Measurements from ENCODE around the gene CCDC146.
A peak's percentile ranks its signal among the peaks of the same experiment; 100 is the strongest.
"Not testable (repeated sequence)": the region's sequence is repeated elsewhere in the genome, so short reads cannot be mapped to it uniquely, and the experiment has no call there.

CCDC146 gene

GRCh38 chr7:77228795-77229194, 106.4 kb downstream of the CCDC146 start:
- not testable (repeated sequence) for H3K27me3 Mint-ChIP-seq (ENCODE audit: low read depth); H3K4me3 Mint-ChIP-seq
- H3K9me3 Mint-ChIP-seq: peaks cover 11% of the 10 kb centered on the region

GRCh38 chr7:77232467-77232866, 110.1 kb downstream of the CCDC146 start:
- Mint-ChIP-seq H3K4me3 (no peak overlapping the region), H3K27ac (no peak overlapping the region), H3K4me1 (ENCODE audit: low read depth) (no peaks in the 10 kb centered on the region), H3K27me3 (ENCODE audit: low read depth) (peaks cover 6% of the 10 kb centered on the region), H3K9me3 (peaks cover 11% of the 10 kb centered on the region), H3K36me3 (ENCODE audit: low read depth) (peaks cover 10% of the 10 kb centered on the region)
- DNase-seq (ENCODE audit: low spot score): no peak

More at GRCh38 chr7:77228795-77229194, 106.4 kb downstream of the CCDC146 start:
- not testable (repeated sequence) for H3K36me3 Mint-ChIP-seq (ENCODE audit: low read depth); H3K27ac Mint-ChIP-seq; H3K4me1 Mint-ChIP-seq (ENCODE audit: low read depth); DNase-seq (ENCODE audit: low spot score)

- Mint-ChIP-seq H3K27ac (no peak overlapping the region), H3K9me3 (peaks cover 10% of the 10 kb centered on the region)
Measured at GRCh38 chr7:77235276-77235675, 112.9 kb downstream of the CCDC146 start.

GRCh38 chr7:77238703-77239136, 116.3 kb downstream of the CCDC146 start:
- Mint-ChIP-seq H3K4me3 (no peak overlapping the region), H3K27me3 (ENCODE audit: low read depth) (peaks cover 2% of the 10 kb centered on the region), H3K27ac (peak overlapping the region; percentile 1), H3K4me1 (ENCODE audit: low read depth) (peaks cover 17% of the 10 kb centered on the region), H3K36me3 (ENCODE audit: low read depth) (peaks cover 23% of the 10 kb centered on the region), H3K9me3 (peaks cover 3% of the 10 kb centered on the region)
- DNase-seq (ENCODE audit: low spot score): no peak

More at GRCh38 chr7:77235276-77235675, 112.9 kb downstream of the CCDC146 start:
- no peak overlapping the region for H3K4me3 Mint-ChIP-seq
- H3K27me3 Mint-ChIP-seq (ENCODE audit: low read depth): peaks cover 6% of the 10 kb centered on the region
- no peak for DNase-seq (ENCODE audit: low spot score)
- H3K4me1 Mint-ChIP-seq (ENCODE audit: low read depth): peaks cover 15% of the 10 kb centered on the region
- H3K36me3 Mint-ChIP-seq (ENCODE audit: low read depth): peaks cover 23% of the 10 kb centered on the region

- peaks cover 3% of the 10 kb centered on the region for H3K9me3 Mint-ChIP-seq
- H3K4me1 Mint-ChIP-seq (ENCODE audit: low read depth): peaks cover 17% of the 10 kb centered on the region
- no peak for DNase-seq (ENCODE audit: low spot score)
- peak overlapping the region; percentile 8 for H3K4me3 Mint-ChIP-seq
- peaks cover 23% of the 10 kb centered on the region for H3K36me3 Mint-ChIP-seq (ENCODE audit: low read depth)
- H3K27me3 Mint-ChIP-seq (ENCODE audit: low read depth): peaks cover 2% of the 10 kb centered on the region
- peak overlapping the region; percentile 22 for H3K27ac Mint-ChIP-seq
Measured at GRCh38 chr7:77239471-77239870, 117.1 kb downstream of the CCDC146 start.

- Mint-ChIP-seq H3K9me3 (peaks cover 3% of the 10 kb centered on the region), H3K4me3 (no peak overlapping the region), H3K27me3 (ENCODE audit: low read depth) (peaks cover 2% of the 10 kb centered on the region), H3K36me3 (ENCODE audit: low read depth) (peaks cover 19% of the 10 kb centered on the region), H3K4me1 (ENCODE audit: low read depth) (peaks cover 21% of the 10 kb centered on the region), H3K27ac (no peak overlapping the region)
- DNase-seq (ENCODE audit: low spot score): no peak
Measured at GRCh38 chr7:77242068-77242467, 119.7 kb downstream of the CCDC146 start.

- Mint-ChIP-seq H3K9me3 (peaks cover 3% of the 10 kb centered on the region), H3K4me1 (ENCODE audit: low read depth) (peaks cover 21% of the 10 kb centered on the region), H3K4me3 (no peak overlapping the region), H3K36me3 (ENCODE audit: low read depth) (peaks cover 15% of the 10 kb centered on the region), H3K27me3 (ENCODE audit: low read depth) (peaks cover 2% of the 10 kb centered on the region), H3K27ac (no peak overlapping the region)
- DNase-seq (ENCODE audit: low spot score): no peak
Measured at GRCh38 chr7:77242554-77242953, 120.1 kb downstream of the CCDC146 start.

GRCh38 chr7:77244222-77244934, 122.0 kb downstream of the CCDC146 start:
- Mint-ChIP-seq H3K27me3 (ENCODE audit: low read depth) (peaks cover 5% of the 10 kb centered on the region), H3K36me3 (ENCODE audit: low read depth) (peaks cover 6% of the 10 kb centered on the region), H3K27ac (no peak overlapping the region), H3K4me3 (no peak overlapping the region), H3K4me1 (ENCODE audit: low read depth) (peaks cover 14% of the 10 kb centered on the region), H3K9me3 (no peaks in the 10 kb centered on the region)
- no peak for DNase-seq (ENCODE audit: low spot score)

- Mint-ChIP-seq H3K9me3 (no peaks in the 10 kb centered on the region), H3K36me3 (ENCODE audit: low read depth) (peaks cover 3% of the 10 kb centered on the region), H3K4me1 (ENCODE audit: low read depth) (peaks cover 7% of the 10 kb centered on the region), H3K4me3 (no peak overlapping the region), H3K27me3 (ENCODE audit: low read depth) (peaks cover 10% of the 10 kb centered on the region), H3K27ac (no peak overlapping the region)
- no peak for DNase-seq (ENCODE audit: low spot score)
Measured at GRCh38 chr7:77245015-77245755, 122.8 kb downstream of the CCDC146 start.

- peaks cover 15% of the 10 kb centered on the region for H3K27me3 Mint-ChIP-seq (ENCODE audit: low read depth)
- H3K36me3 Mint-ChIP-seq (ENCODE audit: low read depth): peaks cover 3% of the 10 kb centered on the region
- H3K9me3 Mint-ChIP-seq: no peaks in the 10 kb centered on the region
- DNase-seq (ENCODE audit: low spot score): no peak
- no peak overlapping the region for H3K4me3 Mint-ChIP-seq
- H3K4me1 Mint-ChIP-seq (ENCODE audit: low read depth): peaks cover 5% of the 10 kb centered on the region
- no peak overlapping the region for H3K27ac Mint-ChIP-seq
Measured at GRCh38 chr7:77246026-77246640, 123.7 kb downstream of the CCDC146 start.

GRCh38 chr7:77247206-77247850, 124.9 kb downstream of the CCDC146 start:
- no peak overlapping the region for H3K4me3 Mint-ChIP-seq
- peaks cover 23% of the 10 kb centered on the region for H3K27me3 Mint-ChIP-seq (ENCODE audit: low read depth)
- H3K36me3 Mint-ChIP-seq (ENCODE audit: low read depth): no peaks in the 10 kb centered on the region
- no peak overlapping the region for H3K27ac Mint-ChIP-seq
- DNase-seq (ENCODE audit: low spot score): peak; percentile 68
- peaks cover 5% of the 10 kb centered on the region for H3K4me1 Mint-ChIP-seq (ENCODE audit: low read depth)
- H3K9me3 Mint-ChIP-seq: no peaks in the 10 kb centered on the region

- H3K36me3 Mint-ChIP-seq (ENCODE audit: low read depth): no peaks in the 10 kb centered on the region
- no peak overlapping the region for H3K4me3 Mint-ChIP-seq
- H3K27me3 Mint-ChIP-seq (ENCODE audit: low read depth): peaks cover 27% of the 10 kb centered on the region
- no peaks in the 10 kb centered on the region for H3K9me3 Mint-ChIP-seq
- H3K4me1 Mint-ChIP-seq (ENCODE audit: low read depth): peaks cover 5% of the 10 kb centered on the region
- H3K27ac Mint-ChIP-seq: no peak overlapping the region
- DNase-seq (ENCODE audit: low spot score): no peak
Measured at GRCh38 chr7:77248154-77248553, 125.7 kb downstream of the CCDC146 start.

GRCh38 chr7:77252506-77252905, 130.1 kb downstream of the CCDC146 start:
- Mint-ChIP-seq H3K4me1 (ENCODE audit: low read depth) (no peaks in the 10 kb centered on the region), H3K27me3 (ENCODE audit: low read depth) (peaks cover 27% of the 10 kb centered on the region), H3K4me3 (no peak overlapping the region), H3K9me3 (no peaks in the 10 kb centered on the region), H3K27ac (no peak overlapping the region), H3K36me3 (ENCODE audit: low read depth) (no peaks in the 10 kb centered on the region)
- DNase-seq (ENCODE audit: low spot score): no peak

- H3K36me3 Mint-ChIP-seq (ENCODE audit: low read depth): no peaks in the 10 kb centered on the region
- H3K27ac Mint-ChIP-seq: no peak overlapping the region
- no peaks in the 10 kb centered on the region for H3K4me1 Mint-ChIP-seq (ENCODE audit: low read depth)
- no peaks in the 10 kb centered on the region for H3K9me3 Mint-ChIP-seq
- DNase-seq (ENCODE audit: low spot score): no peak
- peaks cover 24% of the 10 kb centered on the region for H3K27me3 Mint-ChIP-seq (ENCODE audit: low read depth)
- H3K4me3 Mint-ChIP-seq: no peak overlapping the region
Measured at GRCh38 chr7:77253151-77253550, 130.7 kb downstream of the CCDC146 start.

Data from T-helper 2 cell treated with Interferon-gamma antibody and Interleukin-4, amounts not matched to agents 5 μg/mL and 100 μg/mL, for 36 hours (primary cell).